ENCODE results near the gene MTG1.

GRCh38 chr10:133418289-133418993 is 24.5 kb downstream of the MTG1 start:
- TF ChIP-seq POLR2A (IDR thresholded peaks at IDR 0.05) (no peak), CTCF (IDR thresholded peaks at IDR 0.05) (no peak), POLR2AphosphoS5 (IDR thresholded peaks at IDR 0.05; ENCODE audit: insufficient read depth in 1 of 2, low read depth in 1 of 2) (no peak)
